HG03280 (cell line): ENCODE data around the gene ZNF469.

ENCODE experiments used
- ATAC-seq: cut with Tn5 transposase; IDR thresholded peaks from one replicate; pipeline ENCODE4 v1.9.1; 2021; ENCODE audit warnings: mild to moderate bottlenecking, moderate library complexity; ENCODE audit not compliant: unreplicated experiment

The ZNF469 gene, protein sequence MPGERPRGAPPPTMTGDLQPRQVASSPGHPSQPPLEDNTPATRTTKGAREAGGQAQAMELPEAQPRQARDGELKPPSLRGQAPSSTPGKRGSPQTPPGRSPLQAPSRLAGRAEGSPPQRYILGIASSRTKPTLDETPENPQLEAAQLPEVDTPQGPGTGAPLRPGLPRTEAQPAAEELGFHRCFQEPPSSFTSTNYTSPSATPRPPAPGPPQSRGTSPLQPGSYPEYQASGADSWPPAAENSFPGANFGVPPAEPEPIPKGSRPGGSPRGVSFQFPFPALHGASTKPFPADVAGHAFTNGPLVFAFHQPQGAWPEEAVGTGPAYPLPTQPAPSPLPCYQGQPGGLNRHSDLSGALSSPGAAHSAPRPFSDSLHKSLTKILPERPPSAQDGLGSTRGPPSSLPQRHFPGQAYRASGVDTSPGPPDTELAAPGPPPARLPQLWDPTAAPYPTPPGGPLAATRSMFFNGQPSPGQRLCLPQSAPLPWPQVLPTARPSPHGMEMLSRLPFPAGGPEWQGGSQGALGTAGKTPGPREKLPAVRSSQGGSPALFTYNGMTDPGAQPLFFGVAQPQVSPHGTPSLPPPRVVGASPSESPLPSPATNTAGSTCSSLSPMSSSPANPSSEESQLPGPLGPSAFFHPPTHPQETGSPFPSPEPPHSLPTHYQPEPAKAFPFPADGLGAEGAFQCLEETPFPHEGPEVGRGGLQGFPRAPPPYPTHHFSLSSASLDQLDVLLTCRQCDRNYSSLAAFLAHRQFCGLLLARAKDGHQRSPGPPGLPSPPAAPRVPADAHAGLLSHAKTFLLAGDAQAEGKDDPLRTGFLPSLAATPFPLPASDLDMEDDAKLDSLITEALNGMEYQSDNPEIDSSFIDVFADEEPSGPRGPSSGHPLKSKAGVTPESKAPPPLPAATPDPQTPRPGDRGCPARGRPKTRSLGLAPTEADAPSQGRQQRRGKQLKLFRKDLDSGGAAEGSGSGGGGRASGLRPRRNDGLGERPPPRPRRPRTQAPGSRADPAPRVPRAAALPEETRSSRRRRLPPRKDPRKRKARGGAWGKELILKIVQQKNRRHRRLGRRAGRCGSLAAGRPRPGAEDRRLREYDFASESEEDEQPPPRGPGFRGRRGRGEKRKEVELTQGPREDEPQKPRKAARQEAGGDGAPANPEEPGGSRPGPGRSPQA (N-terminal part only)

DNA sequence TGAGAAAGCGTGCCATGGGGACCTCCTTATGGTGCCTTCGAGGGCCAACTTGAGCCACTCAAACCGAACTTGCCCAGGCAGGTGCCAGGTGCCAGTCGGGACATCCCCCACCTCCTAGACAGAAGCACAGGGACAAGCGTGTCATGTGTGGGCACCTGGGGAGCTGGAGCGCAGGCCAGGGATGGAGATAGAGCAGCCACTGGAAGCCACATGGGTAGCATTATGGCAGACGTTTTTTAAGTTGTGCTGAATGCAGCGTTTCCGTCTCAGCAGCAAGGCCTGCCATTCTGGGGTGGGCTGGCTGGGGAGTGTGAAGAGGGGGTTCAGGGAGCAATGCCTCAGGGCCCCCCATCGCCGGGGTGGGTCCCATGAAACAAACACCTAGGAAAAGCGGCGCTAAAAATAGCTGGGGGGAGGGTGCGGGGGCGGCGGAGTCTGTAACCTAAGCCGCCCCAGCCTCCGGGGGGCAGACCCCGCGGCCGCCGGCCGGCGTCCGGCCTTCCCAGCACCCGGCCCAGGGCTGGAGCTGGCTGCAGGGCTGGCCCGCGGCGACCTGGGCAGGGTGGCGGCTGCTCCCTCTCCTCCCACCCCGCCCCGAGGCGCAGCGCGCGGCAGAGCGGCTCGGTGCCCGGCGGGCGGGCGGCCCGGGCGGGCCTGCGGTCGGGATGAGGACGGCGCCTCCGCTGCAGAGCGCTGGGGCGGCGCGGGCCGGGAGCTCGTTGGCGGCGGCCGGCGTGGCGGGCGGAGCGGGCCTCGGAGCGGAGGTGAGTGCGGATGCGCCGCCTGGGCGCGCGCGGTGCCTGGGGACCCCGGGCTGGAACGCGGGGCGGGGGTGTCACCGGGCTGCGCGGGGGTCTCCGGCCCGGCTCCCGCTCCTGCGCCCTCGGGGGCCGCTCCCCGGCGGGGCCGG lies at the start of gene ZNF469:
Gene ZNF469, plus strand, starts transcription at position 469 of the 910 bp plus-strand sequence. CDS start 44,512 bp downstream, outside the sequence.
- no peak for ATAC-seq

DNA sequence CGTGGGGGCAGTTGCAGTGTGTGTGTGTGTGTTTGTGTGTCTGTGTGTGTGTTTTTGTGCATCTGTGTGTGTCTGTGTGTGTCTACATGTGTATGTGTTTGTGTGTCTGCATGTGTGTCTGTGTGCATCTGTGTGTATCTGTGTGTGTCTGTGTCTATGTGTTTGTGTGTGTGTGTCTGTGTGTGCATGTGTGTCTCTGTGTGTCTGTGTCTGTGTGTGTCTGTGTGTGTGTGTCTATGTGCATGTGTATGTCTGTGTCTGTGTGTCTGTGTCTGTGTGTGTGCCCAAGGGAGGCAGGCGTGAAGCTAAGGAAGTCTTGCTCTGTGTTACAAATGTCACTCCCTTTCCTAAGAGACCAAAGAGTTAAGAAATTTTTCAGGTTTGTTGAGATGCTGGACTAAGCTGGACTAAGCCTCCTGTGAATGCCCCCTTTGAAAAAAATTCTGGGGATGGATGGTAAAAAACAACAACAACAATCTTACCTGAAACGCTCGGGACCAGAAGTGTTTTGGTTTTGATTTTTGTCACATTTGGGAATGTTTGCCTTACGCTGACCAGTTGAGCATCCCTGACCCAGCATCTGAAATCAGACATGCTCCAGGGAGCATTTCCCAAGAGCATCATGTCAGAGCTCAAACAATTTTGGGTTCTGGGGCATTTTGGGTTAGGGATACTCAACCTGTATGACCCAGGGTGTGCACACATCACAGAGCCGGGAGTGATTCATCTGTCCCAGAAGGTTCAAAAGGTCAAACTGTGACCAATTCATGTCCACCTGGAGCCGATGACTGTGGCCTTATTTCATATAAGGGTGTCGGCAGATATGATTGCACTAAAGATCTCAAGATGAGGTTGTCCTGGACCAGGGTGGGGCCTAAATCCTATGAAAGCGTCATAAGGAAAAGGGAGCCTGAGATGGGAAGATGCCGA lies 48.6 kb upstream of the ZNF469 start:
- no peak for ATAC-seq

DNA sequence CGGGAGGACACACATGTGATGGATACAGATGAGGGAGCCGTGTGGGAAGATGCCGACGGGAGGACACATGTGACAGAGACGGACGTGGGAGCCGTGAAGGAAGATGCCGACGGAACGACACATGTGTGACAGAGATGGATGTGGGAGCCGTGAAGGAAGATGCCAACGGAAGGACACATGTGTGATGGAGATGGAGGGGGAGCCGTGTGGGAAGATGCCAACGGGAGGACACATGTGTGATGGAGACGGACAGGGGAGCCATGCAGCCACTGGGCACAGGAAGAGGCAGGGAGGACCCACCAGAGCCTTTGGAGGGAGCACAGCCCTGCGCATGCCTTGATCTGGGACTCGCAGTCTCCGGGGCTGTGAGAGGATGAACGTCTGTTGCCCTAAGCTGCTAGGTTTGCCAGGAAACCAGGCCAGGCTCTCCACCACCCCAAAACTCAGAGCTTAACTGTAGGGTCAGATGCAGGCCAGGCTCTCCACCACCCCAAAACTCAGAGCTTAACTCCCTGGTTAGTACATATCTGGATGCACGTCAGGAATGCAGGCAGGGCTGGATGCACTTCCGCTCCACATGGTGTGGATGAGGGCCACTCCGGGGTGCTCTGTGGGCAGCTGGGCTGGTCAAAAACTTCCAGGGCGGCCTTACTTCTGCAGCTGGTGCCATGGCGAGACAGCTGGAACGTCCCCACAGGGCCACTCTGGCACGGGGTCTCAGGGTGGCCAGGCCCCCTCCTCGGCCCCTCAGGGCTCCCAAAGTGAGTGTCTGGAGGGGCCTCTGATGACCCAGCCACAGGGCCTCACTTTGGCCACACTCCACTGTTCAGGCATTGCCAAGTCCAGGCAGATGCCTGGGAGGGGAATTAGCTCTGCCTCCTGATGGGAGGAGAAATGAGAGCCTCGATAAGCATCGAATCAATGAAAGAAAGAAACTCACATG lies 47.7 kb upstream of the ZNF469 start:
- ATAC-seq = no peak

DNA sequence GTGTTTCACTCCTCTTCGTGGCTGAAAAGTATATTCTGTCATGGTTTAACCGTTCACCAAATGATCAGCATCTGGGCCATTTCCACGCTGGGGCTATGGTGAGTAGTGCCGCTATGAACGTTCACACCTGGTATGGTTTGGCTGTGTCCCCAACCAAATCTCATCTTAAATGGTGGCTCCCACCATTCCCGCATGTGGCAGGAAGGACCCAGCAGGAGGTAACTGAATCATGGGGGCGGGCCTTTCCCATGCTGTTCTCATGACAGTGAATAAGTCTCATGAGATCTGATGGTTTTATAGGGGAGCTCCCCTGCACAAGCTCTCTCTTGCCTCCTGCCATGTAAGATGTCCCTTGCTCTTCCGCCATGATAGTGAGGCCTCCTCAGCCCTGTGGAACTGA lies 45.7 kb upstream of the ZNF469 start:
- no peak for ATAC-seq

DNA sequence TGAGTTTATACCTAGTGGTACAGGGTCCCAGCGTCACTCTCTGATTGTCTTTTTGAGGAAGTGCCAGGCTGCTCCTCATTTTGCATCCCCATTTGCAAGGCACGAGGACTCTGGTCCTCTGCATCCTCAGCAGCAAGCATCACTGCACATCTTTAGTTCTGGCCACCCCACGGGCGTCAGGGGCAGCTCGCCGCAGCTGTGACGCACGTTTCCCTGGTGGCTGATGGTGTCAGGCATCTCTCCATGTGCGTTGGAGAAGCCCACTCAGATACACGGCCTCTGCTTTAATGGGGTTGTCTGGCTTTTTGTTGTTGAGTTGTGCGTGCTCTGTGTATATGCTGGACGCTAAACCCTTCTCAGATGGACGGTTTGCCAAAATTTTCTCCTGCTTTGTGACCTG lies 45.2 kb upstream of the ZNF469 start:
- ATAC-seq = no peak

DNA sequence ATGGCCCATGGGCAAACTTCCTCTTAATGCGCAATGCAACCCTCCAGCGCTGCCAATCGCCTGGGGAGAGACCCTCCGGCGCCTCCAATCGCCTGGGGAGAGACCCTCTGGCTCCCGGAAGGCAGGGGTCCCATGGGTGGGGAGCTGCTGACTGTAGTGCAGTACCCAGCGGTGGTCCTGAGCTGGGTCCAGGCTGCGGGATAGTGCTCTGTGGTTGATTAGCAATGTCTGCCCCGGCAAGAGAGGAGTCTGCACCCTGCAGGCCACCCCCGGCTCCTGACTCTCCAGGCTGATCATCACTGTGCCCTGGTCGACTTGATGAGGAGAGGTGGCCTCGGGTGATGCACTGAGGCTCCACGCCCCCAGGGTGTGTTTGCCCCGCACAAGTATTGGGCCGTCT lies 44.6 kb upstream of the ZNF469 start:
- no peak for ATAC-seq

DNA sequence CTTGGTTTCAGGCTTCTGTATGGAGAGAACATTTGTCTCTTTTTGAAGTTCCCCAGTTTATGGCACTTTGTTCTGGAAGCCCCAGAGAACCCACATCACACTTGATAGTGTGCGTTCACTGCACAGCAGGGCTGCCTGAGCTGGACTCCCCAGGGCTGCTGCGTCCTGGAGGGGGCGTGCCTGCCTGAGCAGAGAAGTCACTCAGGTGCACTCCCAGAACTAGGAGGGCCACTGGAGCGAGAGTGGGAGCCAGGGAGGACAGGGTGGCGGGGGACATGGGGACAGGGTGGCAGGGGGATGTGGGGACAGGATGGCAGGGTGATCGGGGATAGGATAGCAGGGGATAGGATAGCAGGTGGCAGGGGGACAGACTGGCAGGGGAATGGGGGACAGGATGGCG lies 43.9 kb upstream of the ZNF469 start:
- no peak for ATAC-seq

DNA sequence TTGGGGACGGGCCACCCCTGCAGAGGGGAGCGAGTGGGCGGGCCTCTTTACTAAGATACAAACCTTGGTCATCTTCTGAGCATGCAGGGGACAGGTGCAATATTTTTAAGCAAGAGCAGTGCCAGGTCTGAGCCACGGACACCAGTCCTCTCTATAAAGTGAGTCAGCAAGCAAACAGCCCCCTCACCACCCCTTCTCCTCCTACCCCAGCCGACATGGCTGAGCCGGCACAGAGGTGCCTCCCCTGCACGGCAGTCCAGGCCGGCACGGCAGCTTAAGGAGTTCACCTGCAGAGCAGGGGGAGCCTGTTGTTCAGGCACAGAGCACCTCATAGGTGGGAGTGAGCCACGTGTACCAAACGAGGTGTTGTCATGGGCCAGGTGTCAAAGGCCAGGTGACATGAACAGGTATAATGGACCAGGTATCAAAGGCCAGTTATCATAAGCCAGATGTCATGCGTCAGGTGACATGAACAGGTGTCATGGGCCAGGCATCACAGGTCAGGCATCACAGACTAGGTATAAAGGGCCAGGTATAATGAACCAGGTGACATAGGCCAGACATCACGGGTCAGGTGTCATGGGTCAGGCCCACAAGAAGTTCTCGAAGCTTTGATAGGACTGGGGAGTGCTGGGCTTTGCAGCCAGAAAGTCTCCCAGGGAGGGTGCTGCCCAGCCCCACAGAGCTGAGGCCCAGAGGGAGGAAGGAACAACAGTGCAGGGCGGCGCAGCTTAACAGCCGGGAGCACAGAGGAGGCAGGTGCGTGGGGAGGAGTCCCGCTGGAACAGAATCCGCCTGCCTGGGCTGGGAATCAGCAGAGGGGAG lies 42.6 kb upstream of the ZNF469 start:
- ATAC-seq = no peak

DNA sequence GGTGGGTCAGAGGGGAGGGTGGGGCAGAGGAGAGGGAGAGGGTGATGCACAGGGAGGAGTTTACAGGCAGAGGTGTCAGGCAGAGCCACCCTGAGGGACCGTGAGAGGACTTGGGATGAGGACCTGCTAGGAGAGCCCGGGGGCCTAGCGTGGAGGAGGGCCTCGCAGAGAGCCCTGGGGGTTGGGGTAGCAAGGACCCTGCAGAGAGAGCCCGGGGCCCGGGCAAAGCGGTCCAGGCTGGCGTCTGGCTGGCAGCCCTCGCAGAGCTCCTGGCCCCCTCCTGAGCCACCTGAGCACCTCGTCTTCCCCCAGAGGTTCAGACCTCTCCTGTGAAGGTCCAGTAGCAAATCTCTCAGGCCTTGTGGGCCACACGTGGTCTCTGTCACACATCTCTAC lies 42.0 kb upstream of the ZNF469 start:
- ATAC-seq = no peak

DNA sequence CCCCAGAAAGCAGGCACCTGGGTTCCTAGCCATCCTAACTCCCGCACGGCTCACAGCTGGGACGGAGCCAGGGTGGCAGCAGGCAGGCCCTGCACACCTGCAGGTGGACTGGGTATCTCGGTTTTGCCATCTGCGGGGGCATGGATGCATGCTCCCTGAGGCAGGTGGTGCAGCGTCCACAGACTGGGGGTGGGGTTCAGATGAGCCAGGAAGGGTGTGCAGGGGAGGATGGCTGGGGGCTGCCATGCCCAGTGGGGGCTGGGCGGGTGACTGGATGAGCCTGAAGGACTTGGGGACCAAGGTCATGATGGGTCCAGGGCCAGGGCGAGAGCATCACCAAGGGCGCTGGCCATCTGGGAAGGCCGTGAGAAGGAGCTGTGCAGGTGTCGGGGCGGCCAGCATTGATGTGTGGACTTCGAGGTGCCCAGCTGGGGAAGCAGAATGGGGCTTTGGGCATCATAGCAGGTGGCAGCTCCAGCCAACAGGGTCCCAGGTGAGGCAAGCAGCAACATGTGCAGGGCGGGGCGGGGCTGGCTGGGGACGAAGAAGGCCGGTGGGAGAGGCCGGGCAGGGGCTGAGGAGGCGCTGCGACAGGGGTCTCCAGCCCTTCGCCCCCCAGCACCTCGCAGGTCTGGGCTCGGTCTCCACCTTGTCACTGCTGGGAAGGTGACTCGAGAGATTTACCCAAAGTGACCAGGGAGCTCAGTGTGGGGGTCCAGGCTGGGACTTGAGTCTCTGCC lies 41.0 kb upstream of the ZNF469 start:
- ATAC-seq = no peak

DNA sequence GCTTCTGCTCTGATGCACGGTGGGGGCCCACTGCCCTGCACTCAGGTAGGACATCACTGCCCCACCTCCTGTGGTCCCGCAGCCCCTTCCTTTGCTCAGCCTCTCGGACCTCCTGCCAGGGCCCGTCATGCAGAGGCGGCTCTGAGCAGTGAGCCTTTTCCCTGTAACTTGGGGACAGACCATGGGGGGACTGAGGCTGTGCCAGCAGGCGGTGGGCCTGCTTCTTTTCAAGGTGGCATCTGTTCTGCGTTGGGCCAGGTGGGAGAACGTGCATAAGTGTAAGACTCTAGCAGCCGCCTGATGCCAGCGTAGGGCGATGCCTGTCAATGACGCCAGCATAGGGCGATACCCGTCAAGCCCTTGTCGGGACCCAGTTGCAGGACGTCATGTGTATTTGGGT lies 40.3 kb upstream of the ZNF469 start:
- ATAC-seq = no peak

DNA sequence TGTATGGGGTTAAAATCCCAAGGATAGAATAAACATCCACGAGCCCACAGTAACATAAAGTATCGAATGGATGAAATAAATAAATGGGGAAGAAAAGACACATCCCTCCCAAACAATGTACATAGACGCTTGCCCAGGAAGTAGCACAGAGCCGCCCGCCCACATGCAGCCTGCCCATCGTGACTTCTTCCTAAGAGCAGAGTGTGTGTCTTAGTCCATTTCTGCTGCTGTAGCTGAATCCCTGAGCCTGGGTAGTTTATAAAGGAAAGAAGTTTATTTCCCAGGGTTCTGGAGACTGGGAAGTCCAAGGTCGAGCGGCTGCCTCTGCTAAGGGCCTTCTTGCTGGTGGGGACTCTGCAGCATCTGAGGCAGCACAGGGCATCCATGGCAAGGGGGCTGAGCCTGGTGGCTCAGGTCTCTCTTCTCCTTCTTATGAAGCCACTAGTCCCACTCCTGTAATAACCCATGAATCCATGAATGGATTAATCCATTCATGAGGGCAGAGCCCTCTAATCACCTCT lies 39.4 kb upstream of the ZNF469 start:
- ATAC-seq = no peak

DNA sequence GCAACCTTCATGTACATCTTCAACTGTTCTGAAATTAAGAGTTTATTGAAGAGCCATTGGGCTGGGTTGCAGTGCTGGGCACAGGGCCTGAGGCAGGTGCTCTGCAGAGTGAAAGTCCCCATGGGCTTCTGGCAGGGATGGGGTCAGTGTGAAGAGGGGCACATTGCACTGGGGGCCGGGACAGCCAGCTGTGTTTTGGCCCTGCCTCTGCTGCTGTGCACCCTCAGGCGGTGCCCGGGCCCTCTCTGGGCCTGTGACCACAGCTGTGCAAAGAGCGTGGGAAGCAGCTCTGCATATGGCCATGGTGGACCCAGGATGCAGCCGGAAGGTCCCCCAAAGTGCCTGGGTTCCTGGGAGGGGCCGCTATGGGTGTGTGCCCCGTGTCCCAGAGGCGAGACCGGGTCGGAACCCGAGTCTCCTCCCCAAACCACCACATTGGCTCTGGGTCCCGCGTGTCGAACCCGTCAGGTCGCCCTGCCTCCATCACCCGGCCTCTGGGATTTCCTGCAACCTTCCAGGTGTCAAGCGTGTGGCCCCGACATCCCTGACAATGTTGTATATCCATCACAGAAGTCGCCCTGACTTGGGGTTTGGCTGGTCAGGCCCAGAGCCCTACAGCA lies 38.2 kb upstream of the ZNF469 start:
- no peak for ATAC-seq

DNA sequence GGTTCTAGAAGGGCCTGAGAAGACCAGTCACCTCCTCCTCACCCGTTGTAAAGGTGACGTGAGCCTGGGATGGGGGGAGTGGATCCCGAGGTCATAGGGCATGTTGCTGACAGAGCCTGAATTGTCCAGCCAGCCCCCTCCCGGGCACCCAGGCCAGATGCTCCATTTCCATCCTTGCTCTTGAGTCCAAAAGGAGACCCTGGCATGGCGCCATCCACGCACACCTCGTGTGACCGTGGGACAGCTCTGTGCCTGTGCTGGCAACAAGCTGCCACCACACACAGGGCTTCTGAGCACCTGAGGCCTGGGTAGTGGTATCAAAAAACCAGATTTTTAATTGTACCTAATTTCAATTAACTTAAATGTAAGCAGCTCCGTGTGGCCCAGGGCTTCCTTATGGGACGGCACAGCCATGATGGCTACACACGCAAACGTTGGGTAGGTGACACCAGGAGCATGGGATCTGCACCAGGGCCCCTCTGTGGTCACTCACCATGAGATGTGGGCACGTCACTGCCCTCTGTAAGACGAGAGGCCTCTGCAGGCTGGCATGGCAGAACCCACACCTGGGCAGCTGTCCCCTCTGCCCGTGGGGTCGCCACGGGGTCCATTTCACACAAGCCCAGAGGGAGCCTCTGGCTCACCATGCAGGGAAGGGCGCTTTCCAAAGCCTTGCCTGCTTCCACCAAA lies 37.6 kb upstream of the ZNF469 start:
- no peak for ATAC-seq
